Activated CD4-positive, alpha-beta T cell treated with anti-CD3 and anti-CD28 coated beads, Interleukin-2, Interleukin-4, amounts not matched to agents 100 ng/mL and 50 ng/mL, durations not matched to agents 16 hours and 8 hours (primary cell): Measurements from ENCODE around the gene TMEM219.
"Not testable (repeated sequence)": the region's sequence is repeated elsewhere in the genome, so short reads cannot be mapped to it uniquely, and the experiment has no call there.

Experiments used
- DNase-seq: peaks from one replicate; pipeline ENCODE4 v3.0.0-alpha.2; 2020; ENCODE audit warnings: low spot score

Gene TMEM219

GRCh38 chr16:30011714-30012504 lies 50.0 kb downstream of the TMEM219 start:
- no peak for DNase-seq

GRCh38 chr16:30012598-30012997 lies 50.7 kb downstream of the TMEM219 start:
- DNase-seq: not testable (repeated sequence)

- not testable (repeated sequence) for DNase-seq
Measured at GRCh38 chr16:30015450-30015849, 53.6 kb downstream of the TMEM219 start.

GRCh38 chr16:30016555-30017276 lies 54.8 kb downstream of the TMEM219 start:
- no peak for DNase-seq

GRCh38 chr16:30017277-30017656 lies 55.4 kb downstream of the TMEM219 start:
- no peak for DNase-seq

- DNase-seq: not testable (repeated sequence)
Measured at GRCh38 chr16:30017937-30018336, 56.1 kb downstream of the TMEM219 start.

- DNase-seq: no peak
Measured at GRCh38 chr16:30018731-30019158, 56.9 kb downstream of the TMEM219 start.
